PC-3 (cell line): ENCODE measurements around the gene HS2ST1. TPM values are rescaled to one million over a fixed set of nuclear protein-coding genes. Genes with fewer than 3 reads are reported as not detected.
"Not testable (repeated sequence)": the region's sequence is repeated elsewhere in the genome, so short reads cannot be mapped to it uniquely, and the experiment has no call there.

Experiments used
- ATAC-seq: fragments of 200-7000 bp; cut with Tn5 transposase; 2 replicates; pipeline ENCODE4 v1.9.1; 2020; ENCODE audit warnings: mild to moderate bottlenecking, moderate library complexity
- BruUV-seq: library from RNA; stranded (reverse); fragments of 400-500 nt; replicated peaks from 2 replicates; lab custom pipeline; 2021; lab: Mats Ljungman, UMichigan
- CTCF ChIA-PET: fragments of 300-600 bp; sonication (Branson Sonifier 250); formaldehyde crosslinking; loops from one replicate; lab custom pipeline; 2022; ENCODE audit warnings: antibody characterized with exemption; lab: Charles Lee
- POLR2A ChIA-PET: fragments of 300-600 bp; sonication (Branson Sonifier 250); formaldehyde crosslinking; loops from one replicate; lab custom pipeline; 2022; ENCODE audit warnings: antibody characterized with exemption; ENCODE audit not compliant: unreplicated experiment; lab: Charles Lee
- DNase-seq: peaks from one replicate; pipeline ENCODE4 v3.0.0-alpha.2; 2015
- H2AFZ ChIP-seq: fragments of 300-600 bp; sonication (generic); 2 replicates; pipeline ENCODE4 v1.6.0; 2016; ENCODE audit warnings: antibody characterized with exemption, low read length
- H3F3A ChIP-seq: fragments of 300-600 bp; sonication (generic); one replicate; pipeline ENCODE4 v1.6.0; 2017; ENCODE audit warnings: antibody characterized with exemption, low read length, control low read depth, mild to moderate bottlenecking; ENCODE audit not compliant: unreplicated experiment
- H3K27ac ChIP-seq: fragments of 300-600 bp; sonication (generic); 2 replicates; pipeline ENCODE4 v1.5.1; 2016; ENCODE audit warnings: mild to moderate bottlenecking, low read length
- H3K27me3 ChIP-seq: fragments of 300-600 bp; sonication (generic); 2 replicates; pipeline ENCODE4 v1.6.1; 2016; ENCODE audit warnings: low read length, mixed read lengths
- H3K36me3 ChIP-seq: fragments of 300-600 bp; sonication (generic); 2 replicates; pipeline ENCODE4 v1.6.1; 2016; ENCODE audit warnings: low read depth, mixed run types, low read length, mixed read lengths
- H3K4me1 ChIP-seq: fragments of 300-600 bp; sonication (generic); 2 replicates; pipeline ENCODE4 v1.5.1; 2016; ENCODE audit warnings: low read length; ENCODE audit not compliant: insufficient read depth
- H3K4me2 ChIP-seq: fragments of 300-600 bp; sonication (generic); 2 replicates; pipeline ENCODE4 v1.6.0; 2016; ENCODE audit warnings: low read length
- H3K4me3 ChIP-seq: fragments of 300-600 bp; sonication (generic); 2 replicates; pipeline ENCODE4 v1.5.1; 2016; ENCODE audit warnings: mild to moderate bottlenecking, low read length, mixed read lengths
- H3K79me2 ChIP-seq: fragments of 300-600 bp; sonication (generic); 2 replicates; pipeline ENCODE4 v1.6.1; 2017; ENCODE audit warnings: low read length, mixed read lengths
- H3K9ac ChIP-seq: fragments of 300-600 bp; sonication (generic); 2 replicates; pipeline ENCODE4 v1.6.0; 2016; ENCODE audit warnings: mild to moderate bottlenecking, low read length
- H3K9me2 ChIP-seq: fragments of 300-600 bp; sonication (generic); replicated peaks from 2 replicates; pipeline ENCODE4 v1.6.1; 2016; ENCODE audit warnings: mixed run types, low read length, mixed read lengths
- H3K9me3 ChIP-seq: fragments of 300-600 bp; sonication (generic); 2 replicates; pipeline ENCODE4 v1.6.1; 2016; ENCODE audit warnings: low read length, mixed read lengths
- H4K20me1 ChIP-seq: fragments of 300-600 bp; sonication (generic); 2 replicates; pipeline ENCODE4 v1.6.1; 2016; ENCODE audit warnings: low read length, mixed read lengths
- CTCF ChIP-seq: fragments of 300-600 bp; sonication (generic); conservative IDR thresholded peaks from 2 replicates; pipeline ENCODE4 v1.5.1; 2017; ENCODE audit warnings: antibody characterized with exemption, low read depth, mild to moderate bottlenecking, low read length
- EZH2 ChIP-seq: fragments of 300-600 bp; sonication (generic); IDR thresholded peaks from one replicate; pipeline ENCODE4 v1.6.1; 2017; ENCODE audit warnings: antibody characterized with exemption, mild to moderate bottlenecking, low read length; ENCODE audit not compliant: unreplicated experiment
- EZH2phosphoT487 ChIP-seq: fragments of 300-600 bp; sonication (generic); IDR thresholded peaks from 2 replicates; pipeline ENCODE4 v1.6.1; 2018; ENCODE audit warnings: mild to moderate bottlenecking, antibody characterized with exemption, low read length, borderline replicate concordance
- intact Hi-C: fragments of 100-400 bp; cut with micrococcal nuclease; formaldehyde crosslinking; loops from 2 replicates; pipeline ENCODE4 v1.9.0; 2023
- total RNA-seq: library from RNA; depleted of rRNA; stranded (reverse); fragments of >200 nt; gene quantifications from 2 replicates; pipeline ENCODE4 v1.2.3, GENCODE V29; 2014

Gene HS2ST1
- total RNA-seq, 1 experiment from 2014 or later, result 15.3 TPM

- no peak for TF ChIP-seq EZH2
- TF ChIP-seq CTCF, result no peak
- no peak for TF ChIP-seq EZH2phosphoT487
- H4K20me1 ChIP-seq, result no peaks in the 10 kb centered on the region
- H3K79me2 ChIP-seq, result no peaks in the 10 kb centered on the region
- CTCF ChIA-PET, result no interaction called here
- DNase-seq, result no peak
- no peaks in the 10 kb centered on the region for H3K27me3 ChIP-seq
- H3F3A ChIP-seq, result no peaks in the 10 kb centered on the region
- H2AFZ ChIP-seq, result no peak overlapping the region
- ATAC-seq, result no peak
- no peaks in the 10 kb centered on the region for H3K9me3 ChIP-seq
- H3K27ac ChIP-seq, result no peak overlapping the region
- BruUV-seq, result no TSS peak
- H3K9me2 ChIP-seq, result no peaks in the 10 kb centered on the region
- H3K4me2 ChIP-seq, result no peak overlapping the region
- intact Hi-C loops, result no loop called here
- H3K4me1 ChIP-seq, result no peaks in the 10 kb centered on the region
- no peaks in the 10 kb centered on the region for H3K36me3 ChIP-seq
- H3K9ac ChIP-seq, result no peak overlapping the region
- POLR2A ChIA-PET, result no interaction called here
- H3K4me3 ChIP-seq, result no peak overlapping the region
Observed at GRCh38 chr1:86960548-86960947, 46.1 kb downstream of the HS2ST1 start.

DNA sequence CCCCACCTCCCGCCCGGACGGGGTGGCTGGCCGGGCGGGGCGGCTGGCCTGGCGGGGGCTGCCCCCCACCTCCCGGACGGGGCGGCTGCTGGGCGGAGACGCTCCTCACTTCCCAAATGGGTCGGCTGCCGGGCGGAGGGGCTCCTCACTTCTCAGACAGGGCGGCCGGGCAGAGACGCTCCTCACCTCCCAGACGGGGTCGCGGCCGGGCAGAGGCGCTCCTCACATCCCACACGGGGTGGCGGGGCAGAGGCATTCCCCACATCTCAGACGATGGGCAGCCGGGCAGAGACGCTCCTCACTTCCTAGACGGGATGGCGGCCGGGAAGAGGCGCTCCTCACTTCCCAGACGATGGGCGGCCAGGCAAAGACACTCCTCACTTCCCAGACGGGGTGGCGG, 49.4 kb downstream of the HS2ST1 start:
- H3F3A ChIP-seq, H3K36me3 ChIP-seq, H3K27ac ChIP-seq, H3K9me2 ChIP-seq, H2AFZ ChIP-seq, POLR2A ChIA-PET, BruUV-seq, DNase-seq, H3K9me3 ChIP-seq, CTCF ChIA-PET, ATAC-seq, H3K4me2 ChIP-seq, H3K4me1 ChIP-seq, H3K27me3 ChIP-seq, H3K79me2 ChIP-seq, H3K9ac ChIP-seq, H4K20me1 ChIP-seq, H3K4me3 ChIP-seq: not testable (repeated sequence)
- intact Hi-C loops, result loop anchor here (2.0 kb wide), 4 partner anchors 49 to 183 kb away; partner anchors contain the start of genes HS2ST1 and SELENOF

DNA sequence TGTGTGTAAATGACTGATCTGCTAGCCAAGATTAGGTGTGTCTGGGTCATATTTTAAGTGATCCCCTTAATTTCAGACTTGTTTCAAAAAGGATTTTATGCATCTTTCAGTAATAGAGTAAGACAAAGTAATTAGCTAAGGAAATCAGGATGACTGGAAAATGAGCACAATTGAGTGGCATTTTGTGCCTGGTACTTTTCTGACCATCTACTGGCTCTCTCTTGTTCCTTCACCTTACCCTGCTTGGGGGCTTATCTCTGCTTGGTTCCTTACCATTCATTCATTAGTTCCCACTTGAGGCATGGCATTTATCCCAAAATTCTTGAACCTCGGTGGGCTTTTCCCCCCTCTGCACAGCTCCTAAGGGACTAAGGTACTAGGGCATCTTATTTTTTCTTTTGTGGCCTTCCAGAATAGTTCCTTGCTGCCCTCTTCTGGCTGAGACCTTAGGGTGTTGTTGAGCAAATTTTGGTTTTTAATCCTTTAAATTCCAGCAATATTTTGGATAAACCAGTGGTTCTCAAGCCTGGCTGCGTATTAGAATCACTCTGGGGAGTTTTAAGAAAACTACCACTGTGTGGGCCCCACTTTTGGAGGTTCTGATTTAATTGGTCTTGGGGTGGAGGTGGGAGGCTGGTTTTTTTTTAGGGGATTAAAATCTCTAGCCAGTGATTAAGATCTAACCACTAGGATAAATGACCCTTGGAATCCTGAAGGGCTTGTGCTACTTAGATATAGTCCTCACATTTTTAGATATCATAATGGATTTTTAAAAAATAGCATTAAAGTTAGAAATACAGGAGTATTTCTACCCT, 50.8 kb downstream of the HS2ST1 start:
- Histone ChIP-seq H3K9me3 (no peaks in the 10 kb centered on the region), H3K36me3 (no peaks in the 10 kb centered on the region), H3K27me3 (no peaks in the 10 kb centered on the region), H3K4me3 (no peak overlapping the region), H3K4me2 (no peak overlapping the region), H3K79me2 (no peaks in the 10 kb centered on the region), H3K9me2 (no peaks in the 10 kb centered on the region), H3K9ac (no peak overlapping the region), H3F3A (no peaks in the 10 kb centered on the region), H3K4me1 (no peaks in the 10 kb centered on the region), H3K27ac (no peak overlapping the region), H4K20me1 (no peaks in the 10 kb centered on the region), H2AFZ (no peak overlapping the region)
- ChIA-PET CTCF (interaction anchor here (0.6 to 1.2 kb wide), 5 partner anchors 11 to 132 kb away, joined by 3 to 8 read pairs (median 4); partner anchors contain the start of genes HS2ST1 and SELENOF), POLR2A (no interaction called here)
- DNase-seq (peak; percentile 57), ATAC-seq (peak; percentile 61)
- intact Hi-C loops, result loop anchor here (1.0 to 2.0 kb wide), 5 partner anchors 50 to 184 kb away; partner anchors contain the start of genes HS2ST1 and SELENOF
- BruUV-seq, result no TSS peak
- TF ChIP-seq EZH2, result no peak
- TF ChIP-seq CTCF, result peak; percentile 85
